ENCODE results near the gene CPT1B. TPM values are rescaled to one million over a fixed set of nuclear protein-coding genes. Genes with fewer than 3 reads are reported as not detected.

CPT1B gene
- total and polyA plus RNA-seq, 10 of the 15 experiments (the other 5 are each of a cell fraction or from before 2014, with no cell fraction given): 3.5 to 54.0 (median 21.7) TPM

DNA sequence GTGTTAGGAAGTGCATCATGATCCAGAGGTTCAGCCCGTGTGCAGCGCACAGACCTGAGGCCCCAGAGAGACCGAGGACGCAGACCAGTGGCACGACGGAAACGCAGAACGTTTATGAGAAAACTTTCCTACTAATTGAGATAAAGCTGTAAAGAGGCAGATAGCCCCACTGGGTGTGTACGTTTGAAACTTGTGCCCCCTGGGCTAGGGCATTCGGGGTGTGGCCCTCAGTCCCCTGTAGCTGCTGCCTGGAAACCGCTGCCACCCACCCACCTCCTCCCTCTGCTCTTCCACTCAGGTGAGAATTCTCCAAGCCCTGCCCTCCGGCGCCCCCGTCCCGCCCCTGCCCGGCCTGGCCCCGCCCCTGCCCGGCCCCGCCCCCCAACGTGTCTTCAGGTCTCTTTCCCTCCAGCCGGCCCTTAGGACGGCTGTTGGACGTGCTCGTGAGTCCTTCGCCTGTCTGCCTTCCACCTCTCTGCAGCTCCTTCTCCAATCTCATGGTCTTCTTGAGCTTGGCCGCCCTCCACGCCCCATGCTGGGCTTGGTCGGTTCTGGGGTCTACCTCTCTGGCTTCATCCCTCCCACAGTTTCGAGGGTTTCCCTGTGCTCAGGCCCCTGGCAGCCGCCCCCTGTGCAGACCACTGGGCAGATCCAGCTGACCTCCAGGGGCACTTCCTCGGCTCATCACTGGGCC, 34.4 kb upstream of the CPT1B start:
- TF ChIP-seq BCL11A (IDR thresholded peaks at IDR 0.05; ENCODE audit: low read depth, low read length) (no peak), RB1 (IDR thresholded peaks at IDR 0.05; ENCODE audit: borderline replicate concordance) (no peak), SMC3 (IDR thresholded peaks at IDR 0.05; ENCODE audit: borderline replicate concordance, low read length) (no peak), KAT2A (conservative IDR thresholded peaks at IDR 0.05; ENCODE audit: control insufficient read depth, low read depth, low read length) (no peak), EP300 (IDR thresholded peaks at IDR 0.05; ENCODE audit: borderline replicate concordance in 1 of 2, control insufficient read depth in 1 of 2, low read depth in 2 of 2, low read length in 2 of 2) (no peak), CHD4 (IDR thresholded peaks at IDR 0.05) (no peak), CEBPB (IDR thresholded peaks at IDR 0.05; ENCODE audit: borderline replicate concordance in 1 of 2, low read depth in 2 of 2, low read length in 2 of 2) (no peak), POLR2AphosphoS5 (IDR thresholded peaks at IDR 0.05; ENCODE audit: low read length) (no peak), MEF2A (IDR thresholded peaks at IDR 0.05; ENCODE audit: insufficient read depth, low read depth, low read length) (no peak), TARDBP (IDR thresholded peaks at IDR 0.05; ENCODE audit: borderline replicate concordance) (no peak), CBX5 (IDR thresholded peaks at IDR 0.05; ENCODE audit: low read depth) (no peak), NBN (IDR thresholded peaks at IDR 0.05) (no peak), GABPA (IDR thresholded peaks at IDR 0.05; ENCODE audit: low read depth) (no peak), SREBF2 (IDR thresholded peaks at IDR 0.05; ENCODE audit: low read length) (no peak), RBBP5 (conservative IDR thresholded peaks at IDR 0.05) (no peak), ATF7 (IDR thresholded peaks at IDR 0.05; ENCODE audit: low read depth) (no peak)
- TF ChIP-seq, protein P1, sequence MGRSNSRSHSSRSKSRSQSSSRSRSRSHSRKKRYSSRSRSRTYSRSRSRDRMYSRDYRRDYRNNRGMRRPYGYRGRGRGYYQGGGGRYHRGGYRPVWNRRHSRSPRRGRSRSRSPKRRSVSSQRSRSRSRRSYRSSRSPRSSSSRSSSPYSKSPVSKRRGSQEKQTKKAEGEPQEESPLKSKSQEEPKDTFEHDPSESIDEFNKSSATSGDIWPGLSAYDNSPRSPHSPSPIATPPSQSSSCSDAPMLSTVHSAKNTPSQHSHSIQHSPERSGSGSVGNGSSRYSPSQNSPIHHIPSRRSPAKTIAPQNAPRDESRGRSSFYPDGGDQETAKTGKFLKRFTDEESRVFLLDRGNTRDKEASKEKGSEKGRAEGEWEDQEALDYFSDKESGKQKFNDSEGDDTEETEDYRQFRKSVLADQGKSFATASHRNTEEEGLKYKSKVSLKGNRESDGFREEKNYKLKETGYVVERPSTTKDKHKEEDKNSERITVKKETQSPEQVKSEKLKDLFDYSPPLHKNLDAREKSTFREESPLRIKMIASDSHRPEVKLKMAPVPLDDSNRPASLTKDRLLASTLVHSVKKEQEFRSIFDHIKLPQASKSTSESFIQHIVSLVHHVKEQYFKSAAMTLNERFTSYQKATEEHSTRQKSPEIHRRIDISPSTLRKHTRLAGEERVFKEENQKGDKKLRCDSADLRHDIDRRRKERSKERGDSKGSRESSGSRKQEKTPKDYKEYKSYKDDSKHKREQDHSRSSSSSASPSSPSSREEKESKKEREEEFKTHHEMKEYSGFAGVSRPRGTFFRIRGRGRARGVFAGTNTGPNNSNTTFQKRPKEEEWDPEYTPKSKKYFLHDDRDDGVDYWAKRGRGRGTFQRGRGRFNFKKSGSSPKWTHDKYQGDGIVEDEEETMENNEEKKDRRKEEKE (IDR thresholded peaks at IDR 0.05): no peak
- TF ChIP-seq, protein P2, sequence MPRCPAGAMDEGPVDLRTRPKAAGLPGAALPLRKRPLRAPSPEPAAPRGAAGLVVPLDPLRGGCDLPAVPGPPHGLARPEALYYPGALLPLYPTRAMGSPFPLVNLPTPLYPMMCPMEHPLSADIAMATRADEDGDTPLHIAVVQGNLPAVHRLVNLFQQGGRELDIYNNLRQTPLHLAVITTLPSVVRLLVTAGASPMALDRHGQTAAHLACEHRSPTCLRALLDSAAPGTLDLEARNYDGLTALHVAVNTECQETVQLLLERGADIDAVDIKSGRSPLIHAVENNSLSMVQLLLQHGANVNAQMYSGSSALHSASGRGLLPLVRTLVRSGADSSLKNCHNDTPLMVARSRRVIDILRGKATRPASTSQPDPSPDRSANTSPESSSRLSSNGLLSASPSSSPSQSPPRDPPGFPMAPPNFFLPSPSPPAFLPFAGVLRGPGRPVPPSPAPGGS (IDR thresholded peaks at IDR 0.05; ENCODE audit: borderline replicate concordance, insufficient read depth, low read depth, low read length, poor library complexity, severe bottlenecking): no peak
- TF ChIP-seq, protein P3, sequence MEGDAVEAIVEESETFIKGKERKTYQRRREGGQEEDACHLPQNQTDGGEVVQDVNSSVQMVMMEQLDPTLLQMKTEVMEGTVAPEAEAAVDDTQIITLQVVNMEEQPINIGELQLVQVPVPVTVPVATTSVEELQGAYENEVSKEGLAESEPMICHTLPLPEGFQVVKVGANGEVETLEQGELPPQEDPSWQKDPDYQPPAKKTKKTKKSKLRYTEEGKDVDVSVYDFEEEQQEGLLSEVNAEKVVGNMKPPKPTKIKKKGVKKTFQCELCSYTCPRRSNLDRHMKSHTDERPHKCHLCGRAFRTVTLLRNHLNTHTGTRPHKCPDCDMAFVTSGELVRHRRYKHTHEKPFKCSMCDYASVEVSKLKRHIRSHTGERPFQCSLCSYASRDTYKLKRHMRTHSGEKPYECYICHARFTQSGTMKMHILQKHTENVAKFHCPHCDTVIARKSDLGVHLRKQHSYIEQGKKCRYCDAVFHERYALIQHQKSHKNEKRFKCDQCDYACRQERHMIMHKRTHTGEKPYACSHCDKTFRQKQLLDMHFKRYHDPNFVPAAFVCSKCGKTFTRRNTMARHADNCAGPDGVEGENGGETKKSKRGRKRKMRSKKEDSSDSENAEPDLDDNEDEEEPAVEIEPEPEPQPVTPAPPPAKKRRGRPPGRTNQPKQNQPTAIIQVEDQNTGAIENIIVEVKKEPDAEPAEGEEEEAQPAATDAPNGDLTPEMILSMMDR (IDR thresholded peaks at IDR 0.05 in 2 of 3, conservative IDR thresholded peaks at IDR 0.05 in 1 of 3; ENCODE audit: control insufficient read depth in 2 of 3, extremely low read depth in 1 of 3, insufficient read depth in 1 of 3, low read depth in 3 of 3, low read length in 3 of 3): no peak
- no peak for DNase-seq (ENCODE audit: low read depth, low spot score)
- no peak overlapping the region for H3K4me3 ChIP-seq
- no peak for FAIRE-seq
- no peaks in the 10 kb centered on the region for H3K9me3 ChIP-seq (replicated peaks; ENCODE audit: control insufficient read depth, insufficient read depth, low read length)
- intact Hi-C loops (cut with micrococcal nuclease; ENCODE audit: unreplicated experiment): no loop called here
- no peak overlapping the region for H3K4me2 ChIP-seq (ENCODE audit: control insufficient read depth, insufficient read depth)
- no peaks in the 10 kb centered on the region; a peak in 1 of 4 replicates for H3K27me3 ChIP-seq (replicated peaks in 1 of 2; ENCODE audit: control insufficient read depth in 2 of 2, insufficient read depth in 2 of 2, low read length in 1 of 2)
- ChIA-PET RAD21 (ENCODE audit: unreplicated experiment) (interaction anchor here (1.2 kb wide), 1 partner anchor 72 kb away, joined by 3 read pairs; no protein-coding TSS in a partner anchor), SMC1A (ENCODE audit: uncharacterized antibody, unreplicated experiment) (interaction anchor here (0.6 kb wide), 1 partner anchor 105 kb away, joined by 3 read pairs; the partner anchor contains the start of genes LMF2 and NCAPH2), CTCF (interaction anchor here (0.6 to 2.2 kb wide), 2 partner anchors 9 to 118 kb away, joined by 3 to 10 read pairs; no protein-coding TSS in a partner anchor), POLR2A (no interaction called here)
- H3K9ac ChIP-seq (ENCODE audit: control insufficient read depth, insufficient read depth, low read length): no peak overlapping the region
- in situ Hi-C loops (cut with MboI): loop anchor here (10.0 kb wide), 1 partner anchor 358 kb away; the partner anchor contains the start of gene HDAC10
- BruUV-seq (replicated peaks): no TSS peak
- no peaks in the 10 kb centered on the region for H3K36me3 ChIP-seq (ENCODE audit: control insufficient read depth in 2 of 2, insufficient read depth in 2 of 2, low read length in 1 of 2)
- H3K79me2 ChIP-seq (ENCODE audit: control insufficient read depth, insufficient read depth, low read length): no peaks in the 10 kb centered on the region
- no peaks in the 10 kb centered on the region for H4K20me1 ChIP-seq (ENCODE audit: control insufficient read depth, insufficient read depth)
- peak; percentile 83 for ATAC-seq
- 43% methylated on average over 21 of the region's 31 CpGs for WGBS (ENCODE audit: insufficient coverage, insufficient replicate concordance, low lambda C conversion rate, missing lambda C conversion rate)
- no peak overlapping the region for H2AFZ ChIP-seq (ENCODE audit: control insufficient read depth, low read depth, low read length)
- H3K4me1 ChIP-seq (ENCODE audit: control insufficient read depth, insufficient read depth, low read length): no peaks in the 10 kb centered on the region
- no peak overlapping the region for H3K27ac ChIP-seq (ENCODE audit: control insufficient read depth, insufficient read depth)
